Globus pallidus (tissue), 1 donor: ENCODE results near the gene TBC1D1.

ENCODE experiments used
- DNase-seq: peaks from one replicate; pipeline ENCODE4 v3.0.0-alpha.2; 2015; ENCODE audit warnings: low spot score

Gene TBC1D1

GRCh38 chr4:38078590-38079421 lies 187.9 kb downstream of the TBC1D1 start:
- DNase-seq: peak; percentile 40

GRCh38 chr4:38080061-38080974 lies 189.4 kb downstream of the TBC1D1 start:
- no peak for DNase-seq

GRCh38 chr4:38082021-38082420 lies 191.1 kb downstream of the TBC1D1 start:
- no peak for DNase-seq

GRCh38 chr4:38082424-38083385 lies 191.8 kb downstream of the TBC1D1 start:
- peak; percentile 37 for DNase-seq

GRCh38 chr4:38084877-38085711 lies 194.2 kb downstream of the TBC1D1 start:
- DNase-seq: no peak

GRCh38 chr4:38085751-38086150 lies 194.9 kb downstream of the TBC1D1 start:
- DNase-seq: no peak

GRCh38 chr4:38086151-38086848 lies 195.4 kb downstream of the TBC1D1 start:
- no peak for DNase-seq

GRCh38 chr4:38086849-38087226 lies 196.0 kb downstream of the TBC1D1 start:
- no peak for DNase-seq

- no peak for DNase-seq
Observed at GRCh38 chr4:38088321-38088720, 197.4 kb downstream of the TBC1D1 start.

- DNase-seq: no peak
Observed at GRCh38 chr4:38089961-38090360, 199.1 kb downstream of the TBC1D1 start.

- DNase-seq: no peak
Observed at GRCh38 chr4:38090455-38091246, 199.8 kb downstream of the TBC1D1 start.

- DNase-seq: no peak
Observed at GRCh38 chr4:38091636-38092035, 200.8 kb downstream of the TBC1D1 start.

GRCh38 chr4:38092701-38093100 lies 201.8 kb downstream of the TBC1D1 start:
- no peak for DNase-seq

- no peak for DNase-seq
Observed at GRCh38 chr4:38094419-38094818, 203.5 kb downstream of the TBC1D1 start.

GRCh38 chr4:38095691-38096090 lies 204.8 kb downstream of the TBC1D1 start:
- no peak for DNase-seq

GRCh38 chr4:38097818-38098217 lies 206.9 kb downstream of the TBC1D1 start:
- no peak for DNase-seq

- DNase-seq: no peak
Observed at GRCh38 chr4:38099020-38099600, 208.2 kb downstream of the TBC1D1 start.

GRCh38 chr4:38099908-38100407 lies 209.1 kb downstream of the TBC1D1 start:
- DNase-seq: no peak
